KBM-7 (cell line): Measurements from ENCODE around the gene ENAH.

ENCODE experiments used
- DNase-seq: peaks from one replicate; pipeline ENCODE4 v3.0.0-alpha.2; 2015
- in situ Hi-C: fragments of 300-500 bp; cut with MboI; formaldehyde crosslinking; loops from 2 replicates; pipeline ENCODE4 v1.14.3; 2020; ENCODE audit warnings: low sequenced_read_pairs, low pct_unique_long_range_greater_than_20kb, mixed read lengths

Gene ENAH

DNA sequence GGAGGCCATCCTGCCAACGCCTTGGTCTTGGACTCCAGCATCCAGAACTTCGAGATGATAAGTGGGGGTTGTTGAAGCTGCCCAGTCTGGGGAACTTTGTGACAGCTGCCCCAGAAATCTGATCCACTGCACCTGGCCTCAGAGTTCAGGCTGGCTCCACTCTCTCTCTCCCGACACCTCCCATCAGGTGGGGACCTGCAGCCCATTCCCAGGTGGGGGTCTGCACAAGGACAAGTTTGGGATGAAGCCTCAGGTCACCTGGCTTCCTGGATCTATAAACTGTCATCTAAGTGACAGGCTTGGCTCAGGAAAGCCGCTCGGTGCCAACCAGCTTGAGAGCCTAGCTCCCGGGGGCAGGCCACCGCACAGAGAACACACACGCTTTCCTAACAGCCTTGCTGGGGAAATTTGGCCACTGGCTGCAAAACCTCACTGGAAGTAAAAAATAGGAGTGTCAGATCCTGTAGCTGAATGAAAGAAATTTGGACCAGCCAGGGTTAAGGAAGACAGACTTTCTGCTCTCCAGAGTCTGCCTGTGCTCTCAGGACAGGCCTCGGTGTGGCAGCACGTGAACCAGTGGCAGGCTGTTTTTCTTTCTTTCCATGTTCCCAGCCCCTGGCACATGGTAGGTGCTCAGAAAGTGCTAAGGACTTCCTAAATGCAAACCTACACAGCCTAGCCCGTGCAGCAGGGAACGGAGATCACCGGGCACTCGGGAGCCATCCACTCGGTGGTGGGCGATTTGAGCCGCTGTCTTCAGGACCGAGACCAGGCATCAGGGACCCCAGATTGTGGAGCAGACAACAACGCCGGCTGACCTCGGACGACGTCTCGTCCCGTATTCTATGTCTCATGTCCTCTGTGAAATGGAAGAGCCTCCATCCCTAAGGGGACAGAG is 182.5 kb downstream of the ENAH start:
- in situ Hi-C loops = loop anchor here (10.0 kb wide), 1 partner anchor 504 kb away; no protein-coding TSS in a partner anchor
- DNase-seq = no peak

DNA sequence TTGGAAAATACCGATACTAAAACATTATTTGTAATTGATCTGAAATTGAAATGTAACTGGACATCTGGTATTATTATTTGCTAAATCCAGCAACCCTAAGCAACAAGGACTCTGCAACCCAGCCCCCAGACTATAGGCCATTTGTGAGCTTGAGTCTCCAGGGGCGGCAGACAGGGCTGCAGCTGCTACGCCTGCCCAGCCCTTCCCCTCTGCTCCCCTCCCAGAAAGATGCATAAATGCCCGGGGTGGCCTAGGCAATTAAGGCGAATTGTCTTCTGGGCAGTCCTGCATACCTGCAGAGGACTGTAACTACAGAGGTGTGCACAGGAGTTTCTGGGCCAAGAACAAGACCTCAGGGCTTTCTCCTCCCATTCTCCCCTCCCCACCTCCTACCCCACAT is 183.9 kb downstream of the ENAH start:
- DNase-seq = no peak
- in situ Hi-C loops = no loop called here

DNA sequence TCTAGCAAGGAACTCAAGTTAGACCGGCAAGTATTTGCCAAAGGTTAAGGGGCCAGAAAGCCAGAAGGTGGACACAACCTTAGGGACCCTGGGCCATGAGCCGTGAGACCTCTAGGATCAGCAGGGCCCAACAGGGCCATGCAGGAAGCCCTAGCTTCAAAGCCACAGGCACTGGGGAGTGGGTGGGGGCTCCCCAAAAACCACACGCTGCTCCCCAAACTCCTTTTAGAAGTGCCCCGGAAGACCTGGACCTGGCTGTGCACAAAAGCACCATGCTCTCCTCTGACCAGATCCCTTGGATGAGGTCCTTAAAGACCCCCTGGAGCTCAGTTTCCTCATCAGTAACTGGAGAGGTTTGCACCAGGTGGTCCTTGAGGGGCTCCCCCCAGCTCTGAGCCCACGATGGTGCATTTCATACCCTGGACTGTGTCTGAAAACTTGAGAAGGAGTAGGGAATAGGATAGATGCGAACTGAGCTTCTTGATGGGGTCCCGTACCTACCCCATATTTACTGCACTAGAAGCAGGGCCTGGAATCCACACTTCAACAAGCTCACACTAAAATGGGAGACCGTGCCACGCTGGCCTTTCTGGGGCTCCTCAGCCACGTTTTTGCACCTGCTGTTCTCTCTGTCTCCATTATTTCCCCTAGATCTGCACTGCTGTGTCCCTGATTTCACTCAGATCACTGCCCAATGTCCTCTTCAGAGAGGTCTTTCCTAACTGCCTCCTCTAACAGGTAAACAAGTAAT is 184.5 kb downstream of the ENAH start:
- no peak for DNase-seq
- in situ Hi-C loops = no loop called here

DNA sequence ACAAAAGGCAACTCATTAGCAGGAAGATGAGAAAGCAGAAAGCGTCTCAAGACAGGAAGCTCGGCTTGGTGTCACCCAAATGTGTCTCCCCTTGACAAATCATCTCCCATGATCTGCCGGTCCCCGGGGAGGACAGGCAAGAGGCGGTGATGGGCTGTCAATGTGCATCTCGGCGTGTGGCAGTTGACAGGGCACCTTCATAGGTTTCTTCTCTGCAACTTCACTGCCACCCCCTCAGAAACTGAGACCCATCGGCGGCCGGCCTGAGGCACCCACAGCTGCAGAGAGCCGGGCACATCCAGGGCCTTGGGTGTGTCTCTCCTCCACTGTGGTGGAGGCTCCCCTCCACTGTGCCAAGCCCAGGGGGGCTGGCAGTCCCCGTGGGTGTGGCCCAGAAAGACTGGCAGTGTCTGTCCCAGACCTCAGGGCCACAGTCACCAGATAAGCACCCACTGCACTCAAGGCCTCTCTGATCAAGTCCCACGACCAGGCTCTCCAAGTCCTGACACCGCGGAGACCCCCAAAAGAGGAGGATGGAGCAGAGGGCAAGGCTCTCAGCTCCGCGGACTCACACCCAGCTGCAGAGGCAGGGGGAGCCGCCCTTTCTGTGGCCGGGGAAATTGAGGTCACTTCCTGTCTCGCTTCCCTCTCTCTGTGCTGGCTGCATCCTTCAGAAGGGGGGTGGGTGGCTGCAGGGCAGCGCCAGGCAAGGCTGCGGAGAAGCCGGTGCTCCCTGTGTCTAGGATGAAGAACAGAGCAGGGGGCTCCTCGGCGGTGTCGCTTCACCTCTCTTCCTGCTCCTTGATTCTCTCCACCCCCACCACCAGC is 185.5 kb downstream of the ENAH start:
- DNase-seq = peak; percentile 89
- in situ Hi-C loops = no loop called here

DNA sequence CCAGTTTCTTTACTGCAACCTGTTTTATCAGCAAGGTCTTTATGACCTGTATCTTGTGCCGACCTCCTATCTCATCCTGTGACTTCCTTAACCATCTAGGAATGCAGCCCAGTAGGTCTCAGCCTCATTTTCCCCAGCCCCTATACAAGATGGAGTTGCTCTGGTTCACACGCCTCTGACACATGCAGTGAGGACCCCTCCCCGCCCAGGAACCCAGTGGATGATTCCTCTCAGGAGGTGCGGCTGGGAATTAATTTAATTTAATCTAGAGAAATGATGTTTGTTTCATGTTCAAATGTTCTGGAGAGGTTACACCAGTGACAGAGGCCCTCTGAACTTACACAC is 186.1 kb downstream of the ENAH start:
- in situ Hi-C loops = no loop called here

DNA sequence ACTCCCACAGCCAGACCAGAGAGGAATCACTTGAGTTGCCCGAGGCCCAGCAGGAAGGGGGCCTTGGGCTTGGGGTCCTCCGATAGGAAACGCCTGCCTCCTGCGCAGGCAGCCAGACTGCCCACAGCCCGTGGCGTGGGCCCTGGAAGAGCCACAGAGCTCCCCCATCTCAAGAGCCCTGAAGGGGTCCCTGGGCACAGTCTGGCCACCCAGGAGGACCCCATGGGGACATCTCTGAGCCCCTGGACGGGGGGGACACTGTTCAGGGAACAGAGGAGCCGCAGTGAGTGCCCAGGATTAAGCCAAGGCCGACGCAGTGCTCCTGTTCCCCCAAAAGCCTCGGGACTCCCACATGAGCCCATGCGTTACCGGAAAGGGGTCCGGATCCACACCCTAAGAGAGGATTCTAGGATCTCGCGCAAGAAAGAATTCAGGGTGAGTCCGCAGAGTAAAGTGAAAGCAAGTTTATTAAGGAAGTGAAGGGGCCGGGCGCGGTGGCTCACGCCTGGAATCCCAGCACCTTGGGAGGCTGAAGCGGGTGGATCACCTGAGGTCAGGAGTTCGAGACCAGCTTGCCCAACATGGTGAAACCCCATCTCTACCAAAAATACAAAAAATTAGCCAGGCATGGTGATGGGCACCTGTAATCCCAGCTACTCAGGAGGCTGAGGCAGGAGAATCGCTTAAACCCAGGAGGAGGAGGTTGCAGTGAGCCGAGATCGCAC is 187.0 kb downstream of the ENAH start:
- in situ Hi-C loops = no loop called here
- DNase-seq = no peak

More for the DNA sequence above, 186.1 kb downstream of the ENAH start:
- DNase-seq = no peak

DNA sequence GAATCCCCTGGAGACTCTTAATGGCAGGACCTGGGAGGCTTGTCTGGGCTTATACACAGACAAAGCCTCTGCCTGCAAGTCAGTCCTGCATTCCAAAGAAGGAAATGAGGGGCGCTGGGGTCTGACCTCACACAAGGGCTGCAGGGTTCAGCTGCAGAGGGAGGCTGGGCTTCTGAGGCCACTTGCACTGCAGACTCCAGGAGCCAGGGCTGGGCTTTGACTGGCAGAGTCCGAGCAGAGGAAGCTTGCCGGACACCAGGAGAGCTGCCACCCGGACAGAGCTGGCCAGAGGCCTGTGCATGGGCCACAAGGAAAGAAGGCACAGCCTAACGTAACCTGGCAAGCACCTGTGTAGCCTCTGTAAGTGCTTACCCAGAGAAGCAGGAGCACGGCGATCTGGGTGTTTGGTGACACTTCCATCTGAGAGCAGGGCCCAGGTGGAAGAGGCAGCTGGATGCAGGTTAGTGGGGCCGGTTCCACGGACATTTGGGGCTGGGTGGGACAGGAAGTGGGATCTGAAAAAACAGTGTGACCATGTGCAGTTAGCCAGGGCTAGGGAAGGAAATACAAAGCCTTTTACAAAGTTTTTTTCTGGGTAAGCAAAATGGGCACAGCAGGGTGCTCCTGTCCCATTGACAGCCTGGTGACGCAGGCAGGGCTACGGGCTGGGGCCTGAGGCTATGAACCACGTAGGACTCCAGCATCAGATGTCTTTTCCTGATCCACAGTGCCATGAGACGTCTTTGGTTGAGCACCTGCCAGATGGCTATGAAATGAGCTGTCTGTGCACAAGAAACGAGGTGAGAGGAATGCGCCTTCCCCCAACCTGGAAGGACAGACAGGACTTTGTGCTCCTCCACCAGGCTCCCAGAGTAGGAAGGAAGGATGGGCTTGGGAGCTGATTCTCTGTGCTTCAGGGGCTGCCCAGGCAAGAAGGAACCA is 187.8 kb downstream of the ENAH start:
- in situ Hi-C loops = no loop called here
- no peak for DNase-seq

DNA sequence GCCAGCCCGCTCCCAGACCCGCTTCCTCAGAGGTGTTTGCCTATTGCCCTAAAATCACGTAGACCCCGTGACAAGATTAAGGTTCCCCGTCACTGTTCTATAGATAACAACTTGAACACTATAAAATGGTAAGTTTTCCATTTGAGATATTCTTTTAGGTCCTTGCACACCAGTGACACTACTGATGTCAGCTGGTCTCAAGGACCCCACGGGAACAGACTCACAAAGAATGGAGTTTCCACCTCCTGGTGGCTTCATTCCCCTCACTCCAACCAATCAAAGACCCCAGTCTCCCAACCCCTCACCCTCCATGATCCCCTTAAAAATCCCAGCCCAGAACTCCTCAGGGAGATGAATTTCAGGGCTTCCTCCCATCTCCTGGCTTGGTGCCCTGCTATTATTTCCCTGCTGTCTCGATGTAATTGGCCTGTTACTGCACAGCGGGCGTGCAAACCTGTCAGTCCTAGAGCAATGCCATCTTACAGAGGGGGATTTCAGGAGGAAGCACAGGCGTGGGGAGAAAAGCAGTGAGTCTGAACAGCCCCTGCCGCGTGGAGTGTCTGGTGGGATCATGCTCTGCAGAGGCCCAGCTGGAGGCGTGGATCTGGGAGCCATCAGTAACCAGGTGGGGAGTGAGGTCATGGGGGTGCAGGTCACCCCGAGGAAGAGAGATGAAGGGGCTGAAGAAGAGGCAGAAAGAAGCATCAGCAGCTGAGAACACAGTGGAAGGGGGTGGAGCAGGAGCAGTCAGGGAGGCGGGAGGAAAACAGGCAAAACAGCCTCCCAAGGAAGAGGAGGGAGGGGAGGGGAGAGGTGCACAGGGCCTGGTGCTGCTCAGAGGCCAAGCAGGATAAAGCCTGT is 190.0 kb downstream of the ENAH start:
- no peak for DNase-seq

DNA sequence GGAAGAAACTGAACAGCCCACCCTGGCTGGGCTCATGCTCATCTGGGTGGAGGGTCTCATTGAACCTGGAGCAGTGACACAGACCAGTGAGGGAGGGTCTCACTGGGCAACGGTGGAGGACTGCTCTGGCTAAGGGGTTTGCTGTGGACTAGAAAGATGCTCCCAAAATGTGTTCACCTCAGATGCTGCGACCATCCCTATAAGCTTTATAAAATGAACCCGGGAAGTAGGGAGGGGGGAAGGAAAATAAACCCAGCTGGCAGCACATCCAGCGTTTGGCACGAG is 190.6 kb downstream of the ENAH start:
- in situ Hi-C loops = no loop called here
- no peak for DNase-seq

More for the DNA sequence above, 190.0 kb downstream of the ENAH start:
- in situ Hi-C loops = no loop called here

DNA sequence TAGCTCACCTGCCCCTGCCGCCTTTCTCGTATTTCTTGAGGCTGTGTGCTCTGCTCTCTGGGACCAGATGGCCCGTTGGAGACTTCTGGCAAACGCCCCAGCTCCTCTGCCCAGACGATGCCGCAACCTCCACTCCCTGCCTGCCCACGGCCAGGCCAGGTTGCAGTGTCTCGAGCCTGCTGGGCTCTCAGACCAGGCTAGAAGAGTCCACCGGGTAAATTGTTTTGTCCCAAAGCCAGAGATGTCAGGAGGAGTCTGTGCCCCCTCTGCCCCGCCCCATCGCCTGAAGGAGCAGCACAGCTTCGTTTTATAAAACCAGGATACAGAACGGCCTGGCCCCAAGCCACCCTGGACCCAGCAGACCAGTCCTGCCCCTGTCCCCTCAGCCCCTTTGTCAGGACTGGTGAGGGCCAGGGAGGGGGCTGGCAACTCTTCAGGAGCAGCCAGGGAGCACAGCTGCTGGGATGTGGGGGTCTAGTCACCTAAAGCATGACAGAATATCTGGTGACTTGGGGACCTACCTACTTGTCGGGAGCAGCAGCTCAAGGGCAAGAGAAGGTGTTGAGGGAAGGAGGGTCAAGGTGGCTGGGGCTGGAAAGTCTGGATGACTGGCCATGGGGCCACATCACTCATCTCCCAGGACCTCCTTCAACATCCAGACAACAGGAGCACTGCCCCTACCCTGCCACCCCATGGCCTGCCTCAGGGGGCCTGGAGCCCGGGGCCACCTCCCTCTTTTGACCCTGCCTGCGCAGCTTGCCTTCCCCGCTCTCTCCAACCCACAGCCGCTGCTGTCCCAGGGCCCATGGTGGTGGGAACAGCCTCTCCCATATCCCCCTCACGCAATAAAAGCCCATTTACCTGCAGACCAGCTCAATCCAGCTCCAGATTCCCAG is 191.1 kb downstream of the ENAH start:
- in situ Hi-C loops = no loop called here

DNA sequence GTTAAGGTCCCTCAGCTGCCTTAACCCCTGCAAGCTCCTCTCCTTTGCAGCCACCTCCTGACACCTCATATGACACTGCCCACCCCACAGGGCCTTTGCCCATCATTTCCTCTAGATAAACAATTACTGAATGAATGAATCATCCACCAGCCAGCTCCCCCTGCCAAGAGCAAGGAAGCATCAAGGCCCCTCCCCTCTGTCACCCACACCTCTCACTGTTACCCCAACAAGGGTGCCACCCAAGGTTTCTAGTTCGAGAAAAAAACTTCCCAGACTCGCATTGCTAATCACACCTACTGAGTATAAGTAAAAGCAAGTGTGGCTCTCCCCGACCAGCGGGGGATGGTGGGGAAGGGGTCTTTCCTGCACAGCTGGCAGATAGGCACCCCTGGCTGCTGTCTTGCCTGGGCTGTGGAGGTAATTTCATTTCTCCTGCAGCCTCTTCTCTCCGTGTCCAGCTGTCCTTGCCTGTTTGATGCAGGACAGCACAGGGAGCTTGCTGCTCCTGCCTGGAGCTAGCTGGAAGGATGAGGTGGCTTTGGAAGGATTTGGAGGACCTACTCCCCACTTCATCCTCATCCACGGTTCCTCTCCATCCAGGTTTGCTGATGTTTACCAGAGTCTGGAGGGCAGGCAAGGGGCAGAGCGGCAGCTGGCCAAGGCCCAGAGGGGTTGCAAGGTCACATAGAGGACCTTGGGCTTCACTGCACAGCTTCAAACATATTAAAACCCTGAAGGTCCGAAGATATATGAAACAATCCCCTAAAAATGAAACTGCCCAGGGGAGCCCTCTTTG is 192.0 kb downstream of the ENAH start:
- in situ Hi-C loops = no loop called here
- no peak for DNase-seq

More for the DNA sequence above, 191.1 kb downstream of the ENAH start:
- no peak for DNase-seq

DNA sequence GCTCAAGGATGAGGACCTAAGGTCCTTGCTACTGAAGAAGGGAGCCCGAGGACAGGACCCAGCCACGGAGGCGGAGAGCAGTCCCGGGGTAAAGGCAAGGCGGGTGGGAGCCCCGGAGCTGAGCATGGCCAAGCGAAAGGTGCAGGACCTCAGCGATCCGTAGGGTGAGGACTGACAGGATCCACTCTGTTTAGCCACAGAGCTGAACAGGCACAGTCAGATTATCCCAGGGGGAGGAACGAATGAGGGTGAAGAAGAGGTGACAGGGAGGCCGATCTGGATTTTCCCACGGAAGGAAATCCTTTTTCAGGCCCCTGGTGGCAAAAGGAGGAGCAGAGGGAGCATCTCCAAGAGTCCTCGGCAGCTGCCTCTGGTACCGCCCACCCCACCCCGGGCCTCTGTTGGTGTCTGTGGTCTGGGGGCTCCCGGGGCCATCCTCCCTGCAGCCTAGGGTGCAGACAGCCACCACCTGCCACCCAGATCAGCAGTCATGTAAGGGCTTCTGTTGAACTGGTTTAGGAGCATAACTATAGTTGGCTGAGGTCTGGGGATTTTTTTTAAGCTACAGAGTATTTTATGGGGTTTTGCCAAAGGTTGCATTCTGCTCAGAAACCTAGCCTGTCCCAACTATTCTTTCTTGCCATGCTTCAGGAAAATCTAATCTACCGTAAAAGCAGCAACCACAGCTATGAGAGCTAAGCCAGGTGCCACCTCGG is 192.7 kb downstream of the ENAH start:
- in situ Hi-C loops = no loop called here
- no peak for DNase-seq

DNA sequence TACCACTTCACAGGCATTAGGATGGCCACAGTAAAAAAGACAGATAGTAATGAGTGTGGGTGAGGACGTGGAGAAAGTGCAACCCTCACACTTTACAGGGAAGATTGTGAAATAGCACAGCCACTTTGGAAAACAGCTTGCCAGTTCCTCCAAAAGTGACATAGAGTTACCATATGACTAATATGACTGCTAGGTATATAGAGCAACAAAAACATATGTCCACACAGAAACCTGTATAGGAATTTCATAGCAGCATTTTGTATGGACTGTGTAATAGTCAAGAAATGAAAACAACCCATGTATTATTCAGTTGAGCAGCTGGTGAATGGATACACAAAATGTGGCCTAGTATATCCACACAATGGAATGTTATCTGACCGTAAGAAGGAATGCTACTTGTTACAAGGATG is 194.7 kb downstream of the ENAH start:
- DNase-seq = no peak
- in situ Hi-C loops = no loop called here

DNA sequence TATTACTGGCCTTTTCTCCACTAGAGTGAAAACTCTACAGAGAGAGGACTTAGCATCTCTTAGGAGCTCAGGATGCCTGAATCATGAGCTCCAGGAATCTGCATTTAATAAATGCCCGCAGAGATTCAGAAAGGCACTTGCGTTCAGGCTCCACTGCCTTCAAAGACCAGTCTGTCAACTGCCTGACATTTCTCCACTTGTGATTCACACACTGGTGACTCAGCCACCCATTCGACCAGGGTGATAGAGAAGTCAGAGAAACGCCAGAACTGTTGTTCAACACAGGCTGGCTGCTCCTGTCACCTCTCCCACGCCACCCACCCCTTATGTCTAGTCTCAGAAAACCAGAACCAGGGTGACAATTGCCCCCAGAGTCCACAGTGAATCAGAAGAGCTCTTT is 198.2 kb downstream of the ENAH start:
- in situ Hi-C loops = no loop called here
- no peak for DNase-seq
